ENCODE results near the gene FYB1.

DNA sequence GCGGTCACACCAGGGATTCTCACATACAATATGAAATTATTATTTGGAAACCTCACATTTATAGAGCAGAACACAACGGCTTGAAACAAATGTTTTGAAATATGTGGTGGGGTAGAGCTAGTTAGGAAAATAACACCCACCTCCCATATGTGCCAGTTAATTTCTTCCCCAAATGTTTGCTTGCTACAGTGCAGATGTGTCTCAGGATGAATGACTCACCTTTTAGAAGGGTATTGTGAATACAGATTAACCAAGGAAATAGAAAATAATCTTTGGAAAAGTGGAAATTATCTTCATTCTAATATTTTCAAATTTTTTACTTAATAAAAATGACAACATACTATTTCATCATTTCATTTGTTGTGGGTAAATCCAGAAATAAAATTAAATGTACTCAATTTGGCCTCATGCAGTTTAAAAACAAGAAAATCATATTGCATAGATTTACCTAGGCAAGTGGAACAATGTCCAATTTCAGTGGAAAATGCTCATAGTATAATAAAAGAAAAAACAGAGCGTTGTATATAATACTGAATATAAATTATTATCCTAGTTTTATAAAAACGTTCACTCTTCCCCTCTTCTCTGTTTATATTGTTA is 105.9 kb downstream of the FYB1 start:
- no peak for TF ChIP-seq EZH2 (IDR thresholded peaks at IDR 0.05; ENCODE audit: borderline replicate concordance, low read length)
- TF ChIP-seq, protein P1, sequence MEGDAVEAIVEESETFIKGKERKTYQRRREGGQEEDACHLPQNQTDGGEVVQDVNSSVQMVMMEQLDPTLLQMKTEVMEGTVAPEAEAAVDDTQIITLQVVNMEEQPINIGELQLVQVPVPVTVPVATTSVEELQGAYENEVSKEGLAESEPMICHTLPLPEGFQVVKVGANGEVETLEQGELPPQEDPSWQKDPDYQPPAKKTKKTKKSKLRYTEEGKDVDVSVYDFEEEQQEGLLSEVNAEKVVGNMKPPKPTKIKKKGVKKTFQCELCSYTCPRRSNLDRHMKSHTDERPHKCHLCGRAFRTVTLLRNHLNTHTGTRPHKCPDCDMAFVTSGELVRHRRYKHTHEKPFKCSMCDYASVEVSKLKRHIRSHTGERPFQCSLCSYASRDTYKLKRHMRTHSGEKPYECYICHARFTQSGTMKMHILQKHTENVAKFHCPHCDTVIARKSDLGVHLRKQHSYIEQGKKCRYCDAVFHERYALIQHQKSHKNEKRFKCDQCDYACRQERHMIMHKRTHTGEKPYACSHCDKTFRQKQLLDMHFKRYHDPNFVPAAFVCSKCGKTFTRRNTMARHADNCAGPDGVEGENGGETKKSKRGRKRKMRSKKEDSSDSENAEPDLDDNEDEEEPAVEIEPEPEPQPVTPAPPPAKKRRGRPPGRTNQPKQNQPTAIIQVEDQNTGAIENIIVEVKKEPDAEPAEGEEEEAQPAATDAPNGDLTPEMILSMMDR (conservative IDR thresholded peaks at IDR 0.05 in 1 of 2, IDR thresholded peaks at IDR 0.05 in 1 of 2; ENCODE audit: extremely low read depth in 1 of 2, insufficient read depth in 1 of 2, low read depth in 1 of 2, low read length in 2 of 2): no peak
